ENCODE measurements around the gene DGCR2.
"Not testable (repeated sequence)": the region's sequence is repeated elsewhere in the genome, so short reads cannot be mapped to it uniquely, and the experiment has no call there.

Gene DGCR2

GRCh38 chr22:19039448-19039780 lies 82.8 kb downstream of the DGCR2 start:
- no peak for DNase-seq

GRCh38 chr22:19038728-19039447 lies 83.3 kb downstream of the DGCR2 start:
- no peak for DNase-seq

- no peak for DNase-seq
Measured at GRCh38 chr22:19038164-19038546, 84.1 kb downstream of the DGCR2 start.

GRCh38 chr22:19037282-19038163 lies 84.7 kb downstream of the DGCR2 start:
- DNase-seq: no peak

- DNase-seq: no peak
Measured at GRCh38 chr22:19036523-19037273, 85.5 kb downstream of the DGCR2 start.

GRCh38 chr22:19036229-19036522 lies 86.0 kb downstream of the DGCR2 start:
- no peak for DNase-seq

- no peak for DNase-seq
Measured at GRCh38 chr22:19035474-19036228, 86.6 kb downstream of the DGCR2 start.

- not testable (repeated sequence) for DNase-seq
Measured at GRCh38 chr22:19035126-19035473, 87.1 kb downstream of the DGCR2 start.

- not testable (repeated sequence) for DNase-seq
Measured at GRCh38 chr22:19034724-19035120, 87.5 kb downstream of the DGCR2 start.

GRCh38 chr22:19034031-19034723 lies 88.0 kb downstream of the DGCR2 start:
- not testable (repeated sequence) for DNase-seq

GRCh38 chr22:19033568-19033905 lies 88.7 kb downstream of the DGCR2 start:
- not testable (repeated sequence) for DNase-seq

GRCh38 chr22:19032898-19033567 lies 89.2 kb downstream of the DGCR2 start:
- not testable (repeated sequence) for DNase-seq

GRCh38 chr22:19032156-19032785 lies 89.9 kb downstream of the DGCR2 start:
- DNase-seq: not testable (repeated sequence)

GRCh38 chr22:19030889-19031252 lies 91.3 kb downstream of the DGCR2 start:
- DNase-seq: not testable (repeated sequence)

GRCh38 chr22:19030226-19030888 lies 91.9 kb downstream of the DGCR2 start:
- DNase-seq: not testable (repeated sequence)

- DNase-seq: not testable (repeated sequence)
Measured at GRCh38 chr22:19029113-19030103, 92.8 kb downstream of the DGCR2 start.

- not testable (repeated sequence) for DNase-seq
Measured at GRCh38 chr22:19028060-19028455, 94.2 kb downstream of the DGCR2 start.

- DNase-seq: not testable (repeated sequence)
Measured at GRCh38 chr22:19027371-19028059, 94.7 kb downstream of the DGCR2 start.

GRCh38 chr22:19026080-19026479 lies 96.1 kb downstream of the DGCR2 start:
- not testable (repeated sequence) for DNase-seq
